ENCODE measurements around the gene OLFML2B.

Gene OLFML2B

GRCh38 chr1:161950377-161950776 lies 73.3 kb downstream of the OLFML2B start:
- no peak for TF ChIP-seq CTCF (IDR thresholded peaks at IDR 0.05; ENCODE audit: low read depth, low read length, missing control alignments)
- no peak overlapping the region for H3K4me3 ChIP-seq (ENCODE audit: low read depth, low read length)
- DNase-seq (ENCODE audit: low read depth), result no peak
- in situ Hi-C loops (cut with HindIII; ENCODE audit: low sequenced_read_pairs), result no loop called here

GRCh38 chr1:161949548-161949947 lies 74.1 kb downstream of the OLFML2B start:
- TF ChIP-seq CTCF (IDR thresholded peaks at IDR 0.05; ENCODE audit: low read depth, low read length, missing control alignments), result no peak
- no peak for DNase-seq (ENCODE audit: low read depth)
- in situ Hi-C loops (cut with HindIII; ENCODE audit: low sequenced_read_pairs), result no loop called here
- no peak overlapping the region for H3K4me3 ChIP-seq (ENCODE audit: low read depth, low read length)

- no peak for TF ChIP-seq CTCF (IDR thresholded peaks at IDR 0.05; ENCODE audit: low read depth, low read length, missing control alignments)
- in situ Hi-C loops (cut with HindIII; ENCODE audit: low sequenced_read_pairs), result no loop called here
- H3K4me3 ChIP-seq (ENCODE audit: low read depth, low read length), result no peak overlapping the region
- DNase-seq (ENCODE audit: low read depth), result no peak
Measured at GRCh38 chr1:161948435-161948834, 75.2 kb downstream of the OLFML2B start.

- in situ Hi-C loops (cut with HindIII; ENCODE audit: low sequenced_read_pairs), result no loop called here
- no peak overlapping the region for H3K4me3 ChIP-seq (ENCODE audit: low read depth, low read length)
- no peak for TF ChIP-seq CTCF (IDR thresholded peaks at IDR 0.05; ENCODE audit: low read depth, low read length, missing control alignments)
- peak; percentile 71 for DNase-seq (ENCODE audit: low read depth)
Measured at GRCh38 chr1:161946071-161946987, 77.3 kb downstream of the OLFML2B start.

GRCh38 chr1:161945306-161946060 lies 78.2 kb downstream of the OLFML2B start:
- in situ Hi-C loops (cut with HindIII; ENCODE audit: low sequenced_read_pairs), result no loop called here

More at GRCh38 chr1:161945306-161946060, 78.2 kb downstream of the OLFML2B start:
- no peak overlapping the region for H3K4me3 ChIP-seq (ENCODE audit: low read depth, low read length)
- no peak for DNase-seq (ENCODE audit: low read depth)
- no peak for TF ChIP-seq CTCF (IDR thresholded peaks at IDR 0.05; ENCODE audit: low read depth, low read length, missing control alignments)

Data from astrocyte of the cerebellum (primary cell).